SIG-M5 (cell line): Measurements from ENCODE around the gene ZNF317.
"Not testable (repeated sequence)": the region's sequence is repeated elsewhere in the genome, so short reads cannot be mapped to it uniquely, and the experiment has no call there.

Experiments
- DNase-seq: peaks from one replicate; lab custom pipeline; 2025; lab: John Stamatoyannopoulos, UW

ZNF317 gene

DNA sequence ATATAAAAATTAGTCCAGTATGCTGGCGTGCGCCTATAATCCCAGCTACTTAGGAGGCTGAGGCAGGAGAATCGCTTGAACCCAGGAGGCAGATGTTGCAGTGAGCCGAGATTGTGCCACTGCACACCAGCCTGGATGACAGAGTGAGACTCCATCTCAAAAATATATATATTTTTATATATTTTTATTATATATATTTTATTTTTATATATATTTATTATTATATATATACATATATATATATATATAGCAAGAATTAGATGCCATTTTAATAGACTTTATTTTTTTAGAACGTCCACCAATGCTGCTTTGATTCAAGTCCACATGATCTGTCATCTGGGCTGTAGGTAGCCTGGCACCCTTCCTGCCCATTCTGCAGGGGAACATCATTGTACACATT is 35.1 kb downstream of the ZNF317 start:
- no peak for DNase-seq

DNA sequence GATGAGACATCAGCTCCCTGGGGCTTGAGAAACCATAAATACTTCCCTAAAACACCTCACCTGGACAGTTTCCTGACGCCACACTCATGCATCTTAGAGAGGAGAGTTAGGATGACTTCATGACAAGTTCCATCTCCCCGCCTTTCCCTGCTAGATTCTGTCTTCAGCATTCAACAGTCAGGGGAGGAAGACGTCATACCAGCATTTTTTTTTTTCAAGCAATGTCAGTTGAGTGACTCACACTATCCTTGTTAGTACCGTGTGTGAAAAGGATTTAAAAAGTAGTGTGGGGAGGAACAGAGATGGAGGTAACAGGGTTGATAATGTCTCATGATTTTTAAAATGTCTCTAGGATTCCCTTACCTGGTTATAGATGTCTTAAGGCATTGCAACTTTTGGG is 38.7 kb downstream of the ZNF317 start, which contains the start of gene OR7D2:
Gene OR7D2 (plus strand): TSS at position 79 of the 400 bp plus-strand sequence. CDS start 6,803 bp downstream, outside the sequence.
- no peak for DNase-seq

DNA sequence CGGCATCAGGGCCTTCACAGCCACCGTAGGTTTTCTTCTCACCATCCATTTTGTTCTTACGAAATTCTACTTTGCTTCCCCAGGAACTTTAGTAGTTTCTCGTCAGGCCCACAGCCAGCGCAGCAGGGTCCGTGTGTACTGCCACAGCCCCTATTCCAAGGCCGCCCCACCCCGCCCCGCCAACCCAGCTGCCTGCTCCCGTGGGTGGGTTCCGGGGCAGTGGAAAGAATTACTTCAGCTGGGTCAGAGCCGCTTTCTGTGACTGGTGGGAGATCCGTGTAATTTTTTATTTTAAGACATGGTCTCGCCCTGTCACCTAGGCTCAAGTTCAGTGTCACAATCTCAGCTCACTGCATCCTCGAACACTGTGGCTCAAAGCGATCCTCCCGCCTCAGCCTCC is 42.8 kb downstream of the ZNF317 start:
- no peak for DNase-seq

DNA sequence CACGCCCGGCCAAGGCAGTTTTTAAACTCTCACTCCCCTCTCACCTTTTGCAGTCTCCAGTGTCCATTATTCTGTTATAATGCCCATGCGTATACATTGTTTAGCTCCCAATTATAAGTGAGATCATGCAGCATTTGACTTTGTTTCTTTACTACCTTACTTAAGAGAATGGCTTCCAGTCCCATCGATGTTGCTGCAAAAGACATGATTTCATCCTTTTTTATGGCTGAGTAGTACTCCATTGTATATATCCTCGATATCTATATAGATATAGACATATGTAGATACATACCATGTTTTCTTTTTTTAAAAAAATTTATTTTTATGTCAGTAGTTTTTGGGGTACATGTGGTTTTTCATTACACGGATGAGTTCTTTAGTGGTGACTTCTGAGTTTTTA is 47.0 kb downstream of the ZNF317 start:
- no peak for DNase-seq

DNA sequence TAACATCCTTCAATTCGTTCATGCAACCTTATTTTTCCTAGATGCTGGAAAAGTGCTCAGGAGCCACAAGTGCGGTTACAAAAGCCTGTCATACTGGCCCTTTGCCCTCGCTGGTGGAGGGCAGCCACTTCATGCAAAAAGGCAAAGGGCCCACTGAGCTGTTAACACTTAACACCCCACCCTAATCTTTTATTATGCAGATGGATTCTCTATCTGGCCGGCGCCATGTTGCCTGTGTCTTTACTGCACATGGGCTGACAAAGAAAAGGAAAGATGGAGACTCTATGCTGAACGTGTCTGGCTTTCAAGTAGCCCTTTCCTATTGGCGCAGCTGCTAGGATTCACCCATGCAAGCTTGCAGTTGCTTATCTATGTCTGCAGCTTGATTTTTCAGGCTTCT is 49.3 kb downstream of the ZNF317 start:
- no peak for DNase-seq

DNA sequence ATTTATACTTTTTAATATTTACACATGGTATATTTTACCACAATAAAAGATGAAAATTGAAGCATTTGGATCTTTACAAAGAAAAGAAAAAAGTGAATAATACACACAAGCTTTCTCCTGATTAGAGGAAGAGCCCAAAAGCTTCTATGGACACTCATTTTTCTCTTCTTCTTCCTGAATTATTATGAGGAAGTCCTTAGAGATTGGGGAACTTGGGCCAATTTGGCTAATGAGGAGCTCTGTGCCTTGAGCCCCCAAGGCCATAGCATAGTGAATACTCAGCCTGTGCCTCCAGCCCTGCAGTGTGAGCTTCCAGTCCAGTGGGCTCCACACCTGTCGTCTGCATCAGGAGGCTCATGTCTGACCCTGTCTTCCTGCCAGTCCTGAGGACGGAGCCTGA is 57.8 kb downstream of the ZNF317 start:
- not testable (repeated sequence) for DNase-seq

DNA sequence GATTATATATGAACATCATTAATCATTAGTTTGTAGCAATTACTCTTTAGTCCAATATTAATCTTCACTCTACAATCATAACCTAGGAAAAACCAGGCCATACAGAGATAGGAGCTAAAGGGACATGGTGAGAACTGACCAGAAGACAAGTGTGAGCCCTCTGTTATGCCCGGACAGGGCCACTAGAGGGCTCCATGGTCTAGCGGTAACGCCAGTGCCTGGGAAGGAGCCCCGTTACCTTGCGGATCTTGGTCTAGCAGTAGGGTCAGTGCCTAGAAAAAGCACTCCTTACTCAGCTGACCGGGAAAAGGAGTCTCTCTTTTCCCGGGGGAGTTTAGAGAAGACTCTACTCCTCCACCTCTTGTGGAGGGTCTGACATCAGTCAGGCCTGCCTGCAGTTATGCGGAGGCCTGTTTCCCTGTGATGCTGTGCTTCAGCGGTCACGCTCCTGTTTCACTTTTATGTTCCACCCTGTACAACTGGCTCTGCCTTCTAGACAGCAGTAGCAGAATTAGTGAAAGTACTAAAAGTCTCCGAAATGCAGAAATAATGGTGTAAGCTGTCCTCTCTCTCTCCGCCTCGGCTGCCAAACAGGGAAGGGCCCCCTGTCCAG is 65.4 kb downstream of the ZNF317 start:
- no peak for DNase-seq
